Ovary (tissue), 3 donors: ENCODE results near the gene OR2L8.

Source experiments
- CTCF ChIP-seq, 3 donors: fragments of 450-650 bp in 2 of 3; fragments of 200-600 bp in 1 of 3; IDR thresholded peaks; one replicate each; pipeline versions ENCODE4 v1.5.1 to v1.8.0; 2016 to 2022; ENCODE audit warnings: antibody characterized with exemption in 3 of 3, mild to moderate bottlenecking in 1 of 3
- EP300 ChIP-seq: sonication (generic); formaldehyde crosslinking; IDR thresholded peaks from one replicate; pipeline ENCODE4 v1.6.1; 2017; ENCODE audit warnings: antibody characterized with exemption
- donor health status: DM: no; HTN: no; CAD: no.

DNA sequence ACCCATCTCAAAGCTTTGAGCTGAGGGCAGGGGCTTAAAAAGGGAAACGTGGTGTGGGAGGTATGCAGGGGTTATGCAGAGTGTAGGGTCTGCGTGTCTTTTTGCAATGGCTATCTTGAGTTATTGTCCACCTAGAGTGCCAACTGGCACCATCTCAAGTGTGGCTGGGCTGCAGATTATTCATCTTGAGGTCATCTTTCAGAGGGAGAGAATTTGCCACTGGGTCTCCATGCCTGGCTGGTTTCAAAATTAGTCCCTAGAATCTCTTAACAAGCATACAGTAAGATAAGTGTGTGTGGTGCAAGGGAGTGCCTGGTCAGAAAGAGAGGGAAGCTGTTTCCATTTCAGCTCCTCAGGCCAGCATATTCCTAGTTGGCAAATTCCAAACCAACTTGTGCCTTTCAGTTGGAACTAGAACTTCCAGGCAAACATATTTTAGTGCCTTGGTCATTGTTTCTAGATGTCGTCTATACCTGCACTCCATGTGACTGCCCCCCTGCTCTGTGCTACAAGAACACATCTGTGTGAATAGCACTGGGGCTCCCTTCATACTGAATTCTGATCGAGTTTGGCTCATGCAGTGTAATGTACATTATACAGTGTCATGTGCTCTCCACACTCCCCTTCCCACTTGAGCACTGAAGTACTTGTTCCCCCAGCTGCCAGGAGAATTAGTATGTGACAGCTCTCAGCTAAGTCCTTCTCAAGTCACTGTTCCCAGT, 33.6 kb upstream of the OR2L8 start:
- no peak for TF ChIP-seq CTCF (IDR thresholded peaks at IDR 0.05)
- TF ChIP-seq EP300, result no peak
